Activated T-helper 9 cell treated with anti-CD3 and anti-CD28 coated beads, Interleukin-2, amount 50 U/mL, for 16 hours (primary cell): ENCODE data around the gene GFY.
"Not testable (repeated sequence)": the region's sequence is repeated elsewhere in the genome, so short reads cannot be mapped to it uniquely, and the experiment has no call there.

ENCODE experiments used
- DNase-seq: peaks from one replicate; pipeline ENCODE4 v3.0.0-alpha.2; 2020; ENCODE audit warnings: low read depth

Gene GFY

DNA sequence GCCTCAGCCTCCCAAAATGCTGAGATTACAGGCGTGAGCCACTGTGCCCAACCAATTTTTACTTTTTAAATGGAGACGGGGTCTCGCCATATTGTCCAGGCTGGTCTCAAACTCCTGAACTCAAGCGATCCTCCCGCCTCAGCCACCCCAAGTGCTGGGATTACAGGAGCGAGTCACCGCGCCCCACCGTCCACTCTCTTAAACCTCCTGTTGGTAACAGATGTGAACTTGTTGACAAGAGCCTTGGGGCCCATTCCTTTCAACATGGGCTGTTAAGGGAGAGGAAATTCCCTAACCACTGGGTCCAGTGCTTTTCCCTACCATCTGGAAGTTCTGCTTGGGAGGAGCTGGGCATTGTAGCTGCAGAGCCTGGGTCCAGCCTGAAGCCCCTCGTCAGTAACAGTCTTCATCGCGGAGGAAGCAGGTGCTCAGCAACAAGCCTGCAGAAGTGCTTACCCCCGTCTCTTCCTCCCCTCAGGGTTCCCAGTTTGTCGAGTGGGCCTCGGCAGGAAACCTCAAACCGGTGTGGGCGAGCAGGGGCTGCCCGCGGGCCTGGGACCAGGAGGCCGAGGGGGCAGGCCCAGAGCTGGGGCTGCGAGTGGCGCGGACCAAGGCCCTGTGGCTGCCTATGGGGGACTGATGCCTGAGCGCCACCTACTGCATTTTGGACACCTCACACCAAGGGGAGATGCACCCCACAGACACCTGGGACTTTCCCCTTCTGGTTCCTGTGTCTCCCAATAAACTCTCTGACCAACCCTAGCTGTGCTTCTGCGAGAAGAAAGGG, 44.8 kb downstream of the GFY start:
- DNase-seq, result peak; percentile 64

DNA sequence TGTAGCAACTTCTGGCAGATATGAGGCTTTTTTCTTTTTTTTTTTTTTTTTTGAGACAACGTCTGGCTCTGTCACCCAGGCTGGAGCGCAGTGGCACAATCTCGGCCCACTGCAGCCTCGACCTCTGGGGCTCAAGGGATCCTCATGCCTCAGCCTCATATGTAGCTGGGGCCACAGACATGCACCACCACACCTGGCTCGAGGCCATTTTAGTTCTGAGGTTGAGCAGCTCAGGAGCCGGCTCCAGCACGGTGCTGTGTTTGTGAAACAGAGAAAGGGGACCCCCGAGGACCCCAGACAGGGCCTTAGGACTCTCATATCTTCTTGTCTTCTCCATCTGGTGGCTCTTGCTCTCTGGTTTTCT, 45.4 kb downstream of the GFY start:
- DNase-seq, result no peak

DNA sequence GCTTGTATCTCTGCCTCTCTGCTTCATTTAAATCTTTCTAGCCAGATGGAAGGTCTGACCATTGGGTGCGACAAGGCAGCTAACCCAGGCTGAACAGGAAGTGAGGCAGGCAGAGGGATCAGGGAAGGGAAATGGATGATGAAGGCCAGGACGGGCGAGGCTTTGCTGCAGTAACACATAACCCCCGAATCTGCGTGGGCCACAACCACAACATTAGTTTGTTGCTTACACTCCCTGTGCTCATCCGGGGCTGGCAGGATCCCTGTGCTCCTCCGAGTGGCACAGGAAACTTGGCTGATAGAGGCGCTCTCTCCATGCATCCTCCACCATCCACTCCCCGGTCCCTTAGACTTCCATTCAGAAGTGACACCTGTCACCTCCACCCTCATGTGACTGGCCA, 47.7 kb downstream of the GFY start:
- DNase-seq, result no peak

DNA sequence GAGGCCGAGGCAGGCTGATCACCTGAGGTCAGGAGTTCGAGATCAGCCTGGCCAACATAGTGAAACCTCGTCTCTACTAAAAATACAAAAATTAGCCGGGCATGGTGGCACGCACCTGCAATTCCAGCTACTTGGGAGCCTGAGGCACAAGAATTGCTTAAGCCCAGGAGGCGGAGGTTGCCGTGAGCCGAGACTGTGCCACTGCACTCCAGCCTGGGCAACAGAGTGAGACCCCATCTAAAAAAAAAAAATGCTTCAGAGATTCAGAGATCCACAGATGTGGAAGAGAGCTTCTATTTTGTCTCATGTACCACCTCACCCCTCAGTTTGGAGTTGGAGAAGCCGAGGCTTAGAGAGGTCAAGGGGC, 48.3 kb downstream of the GFY start:
- not testable (repeated sequence) for DNase-seq

DNA sequence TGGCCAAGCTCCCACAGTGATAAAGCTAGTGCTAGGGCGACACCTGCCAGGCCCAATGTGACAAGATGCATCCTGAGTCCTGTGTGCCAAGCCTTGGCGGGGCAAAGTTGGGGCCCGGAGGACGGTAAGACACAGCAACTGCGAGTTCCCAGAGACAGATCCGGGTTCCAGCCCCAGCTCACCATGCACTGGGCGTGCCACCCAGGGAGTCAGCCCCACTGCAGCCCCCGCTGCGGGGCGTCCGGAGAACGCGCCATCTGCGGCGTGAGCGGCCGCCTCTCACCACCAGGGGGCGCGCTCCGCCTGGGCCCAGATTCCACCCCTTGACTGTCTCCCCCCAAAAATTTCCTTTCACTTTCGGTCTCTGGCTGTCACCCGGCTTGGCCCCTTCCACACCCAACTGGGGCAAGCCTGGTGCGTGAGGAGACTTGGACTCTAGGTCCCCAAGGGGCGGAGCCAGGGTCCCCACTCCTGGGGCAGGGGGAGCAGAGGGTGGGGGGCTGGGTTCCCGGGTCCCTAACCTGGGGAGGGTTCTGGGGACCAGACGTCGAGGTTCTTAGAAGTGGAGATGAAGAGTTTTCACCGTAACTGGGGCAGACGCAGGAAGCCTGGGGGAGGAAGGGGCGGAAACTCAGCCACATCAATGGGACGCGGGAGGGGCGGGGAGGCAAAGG, 48.8 kb downstream of the GFY start, which contains the start of gene FLT3LG:
Gene FLT3LG, plus strand, starts transcription at position 348 of the 674 bp plus-strand sequence. CDS start 425 bp downstream, outside the sequence.
- peak; percentile 84 for DNase-seq

DNA sequence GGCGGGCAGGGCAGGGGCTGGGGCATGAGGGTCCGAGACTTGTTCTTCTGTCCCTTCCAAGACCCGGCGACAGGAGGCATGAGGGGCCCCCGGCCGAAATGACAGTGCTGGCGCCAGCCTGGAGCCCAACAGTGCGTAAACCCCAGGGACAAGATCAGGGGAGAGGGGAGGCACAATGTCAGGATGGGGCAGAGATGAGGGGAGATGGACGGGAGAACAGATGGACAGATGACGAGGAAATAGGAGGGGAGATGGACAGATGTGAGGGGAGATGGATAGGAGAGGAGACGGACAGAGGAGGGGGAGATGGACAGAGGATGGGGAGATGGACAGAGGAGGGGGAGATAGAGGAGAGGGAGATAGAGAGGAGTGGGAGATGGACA, 49.3 kb downstream of the GFY start:
- no peak for DNase-seq

DNA sequence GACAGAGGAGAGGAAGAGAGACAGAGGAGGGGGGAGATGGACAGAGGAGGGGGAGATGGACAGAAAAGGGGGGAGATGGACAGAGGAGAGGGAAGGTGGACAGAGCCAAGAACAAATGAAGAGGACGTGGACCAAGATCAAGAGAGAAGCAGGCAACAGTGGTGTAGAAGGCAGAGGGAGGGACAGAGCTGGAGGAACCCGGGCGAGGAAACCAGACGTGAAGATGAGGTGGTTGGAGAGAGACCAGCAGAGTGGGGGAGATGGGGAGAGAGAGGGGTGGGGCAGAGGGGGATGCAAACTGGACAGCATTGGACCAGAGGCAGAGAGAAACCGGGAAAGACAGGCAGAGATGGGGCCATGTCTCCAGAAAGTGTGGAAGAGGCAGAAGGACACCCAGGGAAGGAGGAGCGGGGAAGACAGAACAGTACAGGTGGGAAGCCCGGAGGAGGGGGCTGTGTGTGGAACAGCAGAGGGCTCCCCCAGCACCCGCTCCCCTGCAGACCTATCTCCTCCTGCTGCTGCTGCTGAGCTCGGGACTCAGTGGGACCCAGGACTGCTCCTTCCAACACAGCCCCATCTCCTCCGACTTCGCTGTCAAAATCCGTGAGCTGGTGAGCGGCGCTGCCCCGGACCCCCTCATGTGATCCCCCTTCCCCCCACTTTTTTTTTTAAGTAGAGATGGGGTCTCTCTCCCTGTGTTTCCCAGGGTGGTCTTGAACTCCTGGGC, 50.2 kb downstream of the GFY start:
- DNase-seq, result no peak

- peak; percentile 66 for DNase-seq
These were observed 51.0 kb downstream of the GFY start for GRCh38 chr19:49475995-49476880.
